HG03520 (cell line): ENCODE data around the gene ERCC2.

Experiments used
- ATAC-seq: cut with Tn5 transposase; IDR thresholded peaks from one replicate; pipeline ENCODE4 v1.9.1; 2021; ENCODE audit warnings: mild to moderate bottlenecking, moderate library complexity; ENCODE audit not compliant: unreplicated experiment

ERCC2 gene

GRCh38 chr19:45355910-45356309 lies 14.5 kb downstream of the ERCC2 start:
- ATAC-seq, result no peak

- no peak for ATAC-seq
Observed at GRCh38 chr19:45355402-45355801, 15.0 kb downstream of the ERCC2 start.

- ATAC-seq, result no peak
Observed at GRCh38 chr19:45354241-45354842, 16.0 kb downstream of the ERCC2 start.

GRCh38 chr19:45352914-45353796 lies 17.2 kb downstream of the ERCC2 start:
- ATAC-seq, result no peak

GRCh38 chr19:45352471-45352870 lies 17.9 kb downstream of the ERCC2 start:
- ATAC-seq, result no peak

GRCh38 chr19:45352062-45352461 lies 18.3 kb downstream of the ERCC2 start:
- ATAC-seq, result no peak

GRCh38 chr19:45351401-45351952 lies 18.9 kb downstream of the ERCC2 start:
- ATAC-seq, result no peak

- no peak for ATAC-seq
Observed at GRCh38 chr19:45350477-45351058, 19.8 kb downstream of the ERCC2 start.

- no peak for ATAC-seq
Observed at GRCh38 chr19:45349430-45349941, 20.9 kb downstream of the ERCC2 start.

- no peak for ATAC-seq
Observed at GRCh38 chr19:45349126-45349415, 21.3 kb downstream of the ERCC2 start.

GRCh38 chr19:45348367-45349125 lies 21.8 kb downstream of the ERCC2 start:
- no peak for ATAC-seq

GRCh38 chr19:45347570-45348366 lies 22.6 kb downstream of the ERCC2 start:
- ATAC-seq, result no peak

GRCh38 chr19:45346449-45346848 lies 23.9 kb downstream of the ERCC2 start:
- ATAC-seq, result no peak

GRCh38 chr19:45345506-45345860 lies 24.9 kb downstream of the ERCC2 start:
- no peak for ATAC-seq

- no peak for ATAC-seq
Observed at GRCh38 chr19:45344621-45345505, 25.5 kb downstream of the ERCC2 start.

GRCh38 chr19:45342911-45343310 lies 27.5 kb downstream of the ERCC2 start:
- ATAC-seq, result no peak

GRCh38 chr19:45340899-45341453 lies 29.4 kb downstream of the ERCC2 start:
- no peak for ATAC-seq

GRCh38 chr19:45340232-45340898 lies 30.0 kb downstream of the ERCC2 start, which contains the start of gene KLC3:
Gene KLC3, plus strand, starts transcription at chr19:45340750. Its CDS starts 4,792 bp downstream, at chr19:45345542.
- ATAC-seq, result no peak
